Measurements from ENCODE around the gene RARRES2. TPM values are rescaled to one million over a fixed set of nuclear protein-coding genes. Genes with fewer than 3 reads are reported as not detected.
A peak's percentile ranks its signal among the peaks of the same experiment; 100 is the strongest.

RARRES2 gene
- total RNA-seq, 2 donors from 2014 or later = 245 to 400 TPM

- intact Hi-C loops (cut with DNase I) = no loop called here
- 0% methylated on average over 19 to 73 of the region's 85 CpGs for WGBS, 2 donors
- TF ChIP-seq CTCF (IDR thresholded peaks at IDR 0.05) (no peak), POLR2A (IDR thresholded peaks at IDR 0.05) (peak; percentile 63 to 68 (median 64))
Observed at GRCh38 chr7:150368096-150368883, 26.9 kb upstream of the RARRES2 start, which contains the start of gene REPIN1. REPIN1 (plus strand) TSS chr7:150368822; CDS start chr7:150369712, 890 bp downstream.

GRCh38 chr7:150367677-150368095, 26.3 kb upstream of the RARRES2 start:
- Histone ChIP-seq H3K4me1 (peaks cover 45% of the 10 kb centered on the region), H3K36me3 (replicated peaks in 1 of 2; ENCODE audit: insufficient read depth in 1 of 2, low read depth in 2 of 2) (peaks cover 0 to 1% of the 10 kb centered on the region in 2 donors), H3K4me3 (no peak overlapping the region), H3K27me3 (no peaks in the 10 kb centered on the region), H3K27ac (peak overlapping the region; percentile 91 to 100 (median 100)), H3K9me3 (no peaks in the 10 kb centered on the region)
- TF ChIP-seq POLR2A (IDR thresholded peaks at IDR 0.05) (no peak), CTCF (IDR thresholded peaks at IDR 0.05) (no peak)
- ATAC-seq (peak; percentile 83), DNase-seq (no peak)
- intact Hi-C loops (cut with DNase I) = no loop called here
- WGBS, 2 donors = 41 to 44% methylated on average over 7 to 8 of the region's 8 CpGs

More at GRCh38 chr7:150368096-150368883, 26.9 kb upstream of the RARRES2 start, which contains the start of gene REPIN1:
- Histone ChIP-seq H3K27me3 (no peaks in the 10 kb centered on the region), H3K36me3 (replicated peaks in 1 of 2; ENCODE audit: insufficient read depth in 1 of 2, low read depth in 2 of 2) (peaks cover 0 to 2% of the 10 kb centered on the region in 2 donors), H3K4me1 (peaks cover 51% of the 10 kb centered on the region), H3K27ac (peak within 1 kb of the TSS; percentile 91 to 100 (median 100)), H3K4me3 (peak within 1 kb of the TSS; percentile 72 to 82), H3K9me3 (no peaks in the 10 kb centered on the region)
- DNase-seq (peak; percentile 92 to 94 (median 94)), ATAC-seq (peak; percentile 86)

- peak overlapping the region in 1 of 4 donors; percentile 100 for H3K27ac ChIP-seq
- 64 to 73% methylated on average over 5 of the region's 5 CpGs for WGBS, 2 donors
- no peak overlapping the region for H3K4me3 ChIP-seq
- H3K27me3 ChIP-seq = no peaks in the 10 kb centered on the region
- DNase-seq = no peak
- H3K9me3 ChIP-seq = no peaks in the 10 kb centered on the region
- TF ChIP-seq CTCF (IDR thresholded peaks at IDR 0.05) (no peak), POLR2A (IDR thresholded peaks at IDR 0.05) (no peak)
- intact Hi-C loops (cut with DNase I) = no loop called here
- no peaks in the 10 kb centered on the region for H3K36me3 ChIP-seq (replicated peaks in 1 of 2; ENCODE audit: insufficient read depth in 1 of 2, low read depth in 2 of 2)
- ATAC-seq = no peak
- H3K4me1 ChIP-seq = peaks cover 31% of the 10 kb centered on the region
Observed at GRCh38 chr7:150365673-150366398, 24.4 kb upstream of the RARRES2 start.

- no peak overlapping the region for H3K27ac ChIP-seq
- no peak for DNase-seq
- no peaks in the 10 kb centered on the region for H3K9me3 ChIP-seq
- H3K36me3 ChIP-seq (replicated peaks in 1 of 2; ENCODE audit: insufficient read depth in 1 of 2, low read depth in 2 of 2) = no peaks in the 10 kb centered on the region
- H3K27me3 ChIP-seq = no peaks in the 10 kb centered on the region
- WGBS, 2 donors = 85 to 87% methylated on average over 10 of the region's 10 CpGs
- H3K4me3 ChIP-seq = no peak overlapping the region
- intact Hi-C loops (cut with DNase I) = no loop called here
- H3K4me1 ChIP-seq = peaks cover 24% of the 10 kb centered on the region
- no peak for ATAC-seq
- TF ChIP-seq POLR2A (IDR thresholded peaks at IDR 0.05) (no peak), CTCF (IDR thresholded peaks at IDR 0.05) (no peak)
Observed at GRCh38 chr7:150365194-150365593, 23.8 kb upstream of the RARRES2 start.
